ENCODE data around the gene TAMALIN.
A peak's percentile ranks its signal among the peaks of the same experiment; 100 is the strongest.

TAMALIN gene

DNA sequence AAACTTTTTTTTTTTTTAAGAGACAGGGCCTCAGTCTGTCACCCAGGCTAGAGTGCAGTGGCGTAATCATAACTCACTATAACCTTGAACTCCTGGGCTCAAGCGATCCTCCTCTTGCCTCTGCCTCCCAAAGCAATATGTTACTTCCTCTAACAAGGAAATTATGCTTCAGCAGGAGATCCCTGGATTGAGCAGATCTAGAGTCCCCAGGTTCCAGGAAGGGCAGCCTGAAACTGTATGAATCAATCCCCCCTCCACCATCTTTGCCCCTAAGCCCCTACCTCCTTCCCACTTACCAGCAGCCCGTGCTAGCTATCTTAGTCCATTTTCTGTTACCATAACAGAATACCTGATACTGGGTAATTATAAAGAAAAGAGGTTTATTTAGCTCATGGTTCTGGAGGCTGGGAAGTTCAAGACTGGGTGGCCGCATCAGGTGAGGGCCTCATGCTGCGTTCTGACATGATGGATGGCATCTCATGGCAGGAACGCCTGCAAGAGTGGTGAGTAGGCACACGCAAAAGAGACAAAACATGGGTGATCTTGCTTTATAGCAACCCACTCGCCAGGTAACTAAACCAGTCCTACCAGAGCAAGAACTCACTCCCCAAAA is 5.0 kb downstream of the TAMALIN start:
- DNase-seq (ENCODE audit: extremely low read depth in 1 of 2, low read depth in 1 of 2) = no peak

GRCh38 chr12:52013626-52014310 is 7.0 kb downstream of the TAMALIN start:
- DNase-seq (ENCODE audit: extremely low read depth in 1 of 2, low read depth in 1 of 2) = no peak

GRCh38 chr12:52014567-52015530 is 8.1 kb downstream of the TAMALIN start:
- no peak for DNase-seq (ENCODE audit: extremely low read depth in 1 of 2, low read depth in 1 of 2)

DNA sequence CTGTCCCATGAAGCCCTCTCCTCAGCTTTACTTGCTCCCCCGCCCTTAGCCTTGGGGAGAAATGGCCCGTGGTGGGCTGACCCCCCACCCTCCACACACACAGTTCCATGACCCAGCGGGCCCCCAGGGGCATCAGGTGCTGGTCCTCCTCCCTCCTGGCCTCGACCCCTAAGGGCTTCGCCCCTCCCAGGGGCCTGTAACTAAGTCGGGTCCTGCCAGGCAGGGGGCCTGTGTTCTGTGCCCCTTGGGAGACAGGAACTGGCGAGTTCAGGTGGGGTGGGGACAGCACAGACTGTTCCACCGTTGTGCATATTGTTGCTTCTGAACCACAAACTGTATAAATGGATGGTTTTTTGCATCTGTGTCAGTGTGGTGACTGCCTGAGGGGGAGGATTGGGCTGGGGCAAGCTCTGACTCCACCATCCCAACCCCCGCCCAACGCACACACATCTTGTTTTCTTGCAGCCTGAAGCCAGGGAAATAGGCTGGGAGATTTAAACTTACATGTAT is 8.8 kb downstream of the TAMALIN start:
- DNase-seq (ENCODE audit: extremely low read depth in 1 of 2, low read depth in 1 of 2) = no peak

GRCh38 chr12:52018433-52019112 is 11.8 kb downstream of the TAMALIN start:
- DNase-seq (ENCODE audit: extremely low read depth in 1 of 2, low read depth in 1 of 2) = no peak

- no peak for DNase-seq (ENCODE audit: extremely low read depth in 1 of 2, low read depth in 1 of 2)
These were observed 12.5 kb downstream of the TAMALIN start for GRCh38 chr12:52019113-52019770.

DNA sequence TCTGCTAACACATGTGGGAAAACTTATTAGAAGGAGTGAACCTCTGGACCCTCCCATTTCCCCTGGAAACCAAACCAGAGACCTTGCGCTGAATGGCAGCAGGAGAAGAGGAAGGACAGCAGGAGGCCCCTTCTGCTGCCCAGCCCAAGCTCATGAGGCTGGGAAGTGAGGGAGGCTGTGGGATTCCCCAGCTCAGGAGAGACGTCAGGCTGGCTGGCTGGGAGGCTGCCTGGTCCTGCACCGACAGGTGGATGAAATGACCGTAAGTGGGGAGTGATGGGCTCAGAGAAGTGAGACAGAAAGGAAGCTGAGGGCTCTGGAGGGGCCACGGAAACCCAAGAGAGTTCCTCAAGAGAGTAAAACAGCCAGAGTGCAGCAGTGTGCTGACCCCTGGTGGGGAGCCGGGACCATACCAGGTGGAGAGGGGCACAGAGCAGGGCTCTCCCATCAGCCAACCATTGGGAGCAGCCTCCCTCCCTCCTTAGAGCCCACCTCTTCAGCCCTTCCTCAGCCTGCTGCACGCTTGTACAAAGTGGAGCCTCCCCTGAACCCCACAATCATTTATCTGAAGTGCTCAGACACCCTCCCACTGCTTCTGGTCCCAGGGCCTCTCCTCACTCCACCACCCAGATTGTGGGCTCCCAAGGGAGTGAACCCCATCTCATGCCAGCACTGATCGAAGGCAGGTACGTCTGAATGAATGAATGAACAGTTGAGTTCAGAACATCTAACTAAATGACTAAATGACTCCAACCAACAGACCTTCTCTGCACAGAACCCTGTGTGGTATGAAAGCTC is 14.0 kb downstream of the TAMALIN start:
- peak in 1 of 2 donors; percentile 51 for DNase-seq (ENCODE audit: extremely low read depth in 1 of 2, low read depth in 1 of 2)

- DNase-seq (ENCODE audit: extremely low read depth in 1 of 2, low read depth in 1 of 2) = no peak
These were observed 16.1 kb downstream of the TAMALIN start for GRCh38 chr12:52022841-52023181.

- DNase-seq (ENCODE audit: extremely low read depth in 1 of 2, low read depth in 1 of 2) = peak; percentile 74 to 91
These were observed 16.6 kb downstream of the TAMALIN start for GRCh38 chr12:52023182-52023975.

DNA sequence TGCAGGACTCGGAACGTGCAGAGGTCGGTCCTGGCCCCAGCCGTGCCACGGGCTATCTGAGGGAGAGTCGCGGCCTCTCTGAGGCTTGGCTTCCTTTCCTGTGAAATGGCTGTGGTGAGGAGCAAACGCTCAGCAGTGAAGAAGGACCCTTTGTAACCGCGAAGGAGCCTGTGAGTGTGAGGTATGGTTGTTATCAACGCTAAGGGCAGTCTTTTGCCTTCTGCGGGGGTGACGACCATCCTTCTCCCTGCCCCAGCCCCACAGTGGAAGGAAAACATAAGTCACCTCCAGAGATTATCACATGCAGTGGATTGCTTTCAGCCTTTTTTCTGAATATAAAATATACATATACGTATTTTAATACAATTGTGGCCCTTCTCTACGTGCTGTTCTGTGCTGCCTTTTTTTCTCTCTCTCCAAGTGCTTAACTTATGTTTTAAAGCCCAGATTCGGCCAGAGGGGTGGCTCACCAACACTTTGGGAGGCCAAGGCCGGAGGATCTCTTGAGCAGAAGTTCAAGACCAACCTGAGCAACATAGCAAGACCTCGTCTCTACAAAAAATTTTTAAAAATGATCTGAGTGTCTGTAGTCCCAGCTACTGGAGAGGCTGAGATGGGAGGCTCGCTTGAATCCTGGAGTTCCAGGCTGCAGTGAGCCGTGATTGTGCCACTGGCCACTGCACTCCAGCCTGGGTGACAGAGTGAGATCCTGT is 17.4 kb downstream of the TAMALIN start:
- DNase-seq (ENCODE audit: extremely low read depth in 1 of 2, low read depth in 1 of 2) = no peak

- no peak for DNase-seq (ENCODE audit: extremely low read depth in 1 of 2, low read depth in 1 of 2)
These were observed 18.1 kb downstream of the TAMALIN start for GRCh38 chr12:52024845-52025230.

GRCh38 chr12:52026263-52026662 is 19.5 kb downstream of the TAMALIN start:
- no peak for DNase-seq (ENCODE audit: extremely low read depth in 1 of 2, low read depth in 1 of 2)

DNA sequence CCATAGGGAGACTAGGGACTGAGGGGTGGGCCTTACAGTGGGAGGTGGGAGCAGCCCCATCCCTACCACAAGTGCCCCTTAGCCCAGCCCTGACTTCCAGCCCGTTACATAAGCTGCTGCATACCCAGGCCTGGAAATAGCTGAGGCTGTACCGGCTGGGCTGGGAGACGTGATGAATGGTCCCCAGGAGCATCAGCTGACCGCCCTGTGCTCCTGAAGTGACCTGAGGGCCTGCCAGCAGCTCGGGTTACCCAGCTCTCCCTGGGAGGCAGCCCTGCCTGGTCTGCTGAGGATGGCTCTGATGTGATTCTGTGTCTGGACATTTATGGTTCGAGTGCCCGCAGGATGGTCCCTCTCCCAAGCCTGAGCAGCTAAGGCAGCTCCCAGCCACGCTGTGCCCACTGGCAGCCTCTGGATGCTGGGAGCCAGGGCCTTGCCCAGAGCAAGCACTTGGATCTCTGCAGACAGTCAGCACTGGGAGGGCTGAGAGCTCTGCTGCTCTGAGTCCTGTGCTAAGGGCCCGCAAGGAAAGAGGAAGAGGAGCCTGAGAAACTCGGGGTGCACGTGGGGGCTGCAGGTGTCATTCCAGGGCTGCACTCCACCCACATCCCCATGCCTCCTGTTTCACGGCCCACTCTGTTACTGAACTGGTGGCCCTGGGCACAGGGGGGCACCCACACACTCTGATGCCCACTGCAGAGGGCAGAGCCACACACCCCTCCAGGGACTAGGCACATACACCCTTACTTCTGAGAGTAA is 20.5 kb downstream of the TAMALIN start:
- DNase-seq (ENCODE audit: extremely low read depth in 1 of 2, low read depth in 1 of 2) = no peak

DNA sequence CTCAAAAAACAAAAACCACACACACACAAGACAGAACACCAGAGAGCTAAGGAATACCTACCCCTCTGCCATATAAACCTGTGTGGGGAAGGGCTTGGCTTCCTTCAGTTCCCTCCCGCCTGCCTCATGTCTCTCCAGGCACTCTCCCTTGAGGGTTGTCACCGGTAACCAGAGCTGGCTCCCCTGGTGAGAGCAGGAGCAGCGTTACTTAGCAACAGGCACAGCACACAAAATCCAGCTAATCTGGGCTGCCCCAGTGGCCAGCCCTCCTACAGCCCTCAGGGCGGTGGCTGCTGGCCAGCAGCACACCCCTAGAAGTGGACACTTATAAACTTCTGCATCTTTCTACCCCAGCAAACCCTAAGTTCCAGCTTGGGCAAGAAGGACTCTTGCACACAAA is 22.9 kb downstream of the TAMALIN start:
- no peak for DNase-seq (ENCODE audit: extremely low read depth in 1 of 2, low read depth in 1 of 2)

- no peak for DNase-seq (ENCODE audit: extremely low read depth in 1 of 2, low read depth in 1 of 2)
These were observed 25.7 kb downstream of the TAMALIN start for GRCh38 chr12:52032446-52032803.

GRCh38 chr12:52032804-52033445 is 26.2 kb downstream of the TAMALIN start:
- peak; percentile 81 to 86 for DNase-seq (ENCODE audit: extremely low read depth in 1 of 2, low read depth in 1 of 2)
